ENCODE data around the gene ZBTB7C. TPM values are rescaled to one million over a fixed set of nuclear protein-coding genes. Genes with fewer than 3 reads are reported as not detected.

ZBTB7C gene
- total and polyA plus RNA-seq, 9 of the 15 experiments (the other 6 are each of a cell fraction or from before 2014, with no cell fraction given): not detected

- BruUV-seq (replicated peaks): no TSS peak
- 2% methylated on average over 10 of the region's 14 CpGs for WGBS (ENCODE audit: insufficient coverage, low coverage, missing lambda C conversion rate)
- CTCF ChIA-PET (ENCODE audit: low intra/inter-chr PET ratio): no interaction called here
- no peaks in the 10 kb centered on the region for H4K20me1 ChIP-seq (replicated peaks; ENCODE audit: control insufficient read depth, insufficient read depth, low read length)
- H3K27ac ChIP-seq (ENCODE audit: extremely low read depth, low read depth, low read length): no peak overlapping the region
- H3K4me2 ChIP-seq (ENCODE audit: insufficient read depth, low read length): no peak overlapping the region
- no peaks in the 10 kb centered on the region for H3K9me1 ChIP-seq (ENCODE audit: control insufficient read depth, insufficient read depth, low read length)
- intact Hi-C loops (cut with micrococcal nuclease) (no loop called here), in situ Hi-C loops (cut with MboI) (no loop called here)
- H3K4me1 ChIP-seq (replicated peaks in 1 of 2; ENCODE audit: control insufficient read depth in 2 of 2, insufficient read depth in 2 of 2, low read length in 2 of 2): no peaks in the 10 kb centered on the region; a peak in 1 of 5 replicates
- H2AFZ ChIP-seq (ENCODE audit: low read depth, low read length): no peak overlapping the region
- ATAC-seq: no peak
- FAIRE-seq: no peak
- DNase-seq (ENCODE audit: extremely low read depth in 1 of 4, low spot score in 3 of 4): no peak
- H3K36me3 ChIP-seq (ENCODE audit: control insufficient read depth, insufficient read depth, low read length): no peaks in the 10 kb centered on the region
- POLR2A ChIA-PET: no interaction called here
- no peaks in the 10 kb centered on the region for H3K79me2 ChIP-seq (ENCODE audit: control insufficient read depth, insufficient read depth, low read length)
- H3K4me3 ChIP-seq: no peak overlapping the region
- peaks cover 3 to 23% of the 10 kb centered on the region in 2 experiments; a peak in 4 of 5 replicates for H3K27me3 ChIP-seq (ENCODE audit: control insufficient read depth in 2 of 2, insufficient read depth in 2 of 2, low read length in 2 of 2)
- H3K9ac ChIP-seq (ENCODE audit: insufficient read depth in 1 of 2, low read depth in 2 of 2, low read length in 2 of 2): no peak overlapping the region
- TF ChIP-seq ZFP36 (IDR thresholded peaks at IDR 0.05; ENCODE audit: low read depth, low read length, partially characterized antibody) (no peak), ATF7 (IDR thresholded peaks at IDR 0.05) (no peak), BDP1 (IDR thresholded peaks at IDR 0.05; ENCODE audit: insufficient read depth, insufficient read length) (no peak), ZNF507 (tag; conservative IDR thresholded peaks at IDR 0.05) (no peak)
- H3K9me3 ChIP-seq (replicated peaks; ENCODE audit: control insufficient read depth, insufficient read depth, low read depth, low read length): no peaks in the 10 kb centered on the region
Observed at GRCh38 chr18:48139431-48140347, 269.5 kb downstream of the ZBTB7C start.

Data from K562 (cell line).